Breast epithelium (tissue), 3 donors: Measurements from ENCODE around the gene KRT5.

Source experiments
- POLR2A ChIP-seq: fragments of 450-650 bp; IDR thresholded peaks from one replicate; pipeline ENCODE4 v1.6.1; 2016; ENCODE audit warnings: antibody characterized with exemption, mild to moderate bottlenecking, moderate library complexity
- TF ChIP-seq, protein P1 (sequence below), 3 donors: fragments of 450-650 bp; IDR thresholded peaks; one replicate each; pipeline ENCODE4 v1.5.1; 2016 to 2017; ENCODE audit warnings: antibody characterized with exemption in 3 of 3, mild to moderate bottlenecking in 3 of 3, moderate library complexity in 3 of 3

DNA sequence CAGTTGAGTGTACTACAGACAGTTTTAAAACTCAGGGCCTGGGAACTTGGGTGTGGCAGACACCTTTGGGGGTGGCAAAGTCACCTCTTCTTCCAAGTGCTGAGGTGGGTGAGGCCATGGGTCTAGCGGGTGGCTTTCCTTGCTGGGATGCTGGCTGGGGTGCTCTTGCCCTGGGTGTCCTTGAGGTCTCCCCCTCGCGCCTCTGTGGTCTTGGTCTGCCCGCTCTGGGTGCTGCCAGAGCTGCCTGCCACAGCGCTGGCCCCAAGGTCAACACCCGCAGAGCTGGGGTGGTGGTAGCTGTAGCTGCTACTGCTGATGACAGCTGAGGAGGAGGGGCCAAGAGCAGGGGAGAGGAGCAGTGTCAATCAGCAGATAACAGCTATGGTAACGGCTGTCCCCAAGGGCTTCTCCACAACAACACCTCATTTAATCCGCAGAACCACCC, 46.7 kb upstream of the KRT5 start:
- TF ChIP-seq POLR2A = no peak
- TF ChIP-seq, protein P1, sequence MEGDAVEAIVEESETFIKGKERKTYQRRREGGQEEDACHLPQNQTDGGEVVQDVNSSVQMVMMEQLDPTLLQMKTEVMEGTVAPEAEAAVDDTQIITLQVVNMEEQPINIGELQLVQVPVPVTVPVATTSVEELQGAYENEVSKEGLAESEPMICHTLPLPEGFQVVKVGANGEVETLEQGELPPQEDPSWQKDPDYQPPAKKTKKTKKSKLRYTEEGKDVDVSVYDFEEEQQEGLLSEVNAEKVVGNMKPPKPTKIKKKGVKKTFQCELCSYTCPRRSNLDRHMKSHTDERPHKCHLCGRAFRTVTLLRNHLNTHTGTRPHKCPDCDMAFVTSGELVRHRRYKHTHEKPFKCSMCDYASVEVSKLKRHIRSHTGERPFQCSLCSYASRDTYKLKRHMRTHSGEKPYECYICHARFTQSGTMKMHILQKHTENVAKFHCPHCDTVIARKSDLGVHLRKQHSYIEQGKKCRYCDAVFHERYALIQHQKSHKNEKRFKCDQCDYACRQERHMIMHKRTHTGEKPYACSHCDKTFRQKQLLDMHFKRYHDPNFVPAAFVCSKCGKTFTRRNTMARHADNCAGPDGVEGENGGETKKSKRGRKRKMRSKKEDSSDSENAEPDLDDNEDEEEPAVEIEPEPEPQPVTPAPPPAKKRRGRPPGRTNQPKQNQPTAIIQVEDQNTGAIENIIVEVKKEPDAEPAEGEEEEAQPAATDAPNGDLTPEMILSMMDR (IDR thresholded peaks at IDR 0.05) = no peak
